Adrenal gland (tissue), 12 donors: Measurements from ENCODE around the gene AMPD1. TPM values are rescaled to one million over a fixed set of nuclear protein-coding genes. Genes with fewer than 3 reads are reported as not detected.

Experiments used
- DNase-seq, 7 donors: peaks; one replicate each; pipeline ENCODE4 v3.0.0-alpha.2; 2019 to 2020
- H3K27ac ChIP-seq, 5 donors: fragments of 200-600 bp; sonication (generic) in 4 of 5; 1 replicate in 3 of 5; 2 replicates in 2 of 5; pipeline versions ENCODE4 v1.5.1 to v1.8.0; 2016 to 2020; ENCODE audit warnings: mild to moderate bottlenecking in 1 of 5
- H3K27me3 ChIP-seq: fragments of 200-600 bp; 2 replicates; pipeline ENCODE4 v1.8.0; 2021
- H3K36me3 ChIP-seq, 2 donors: fragments of 200-600 bp; replicated peaks in 1 of 2; 1 replicate in 1 of 2; 2 replicates in 1 of 2; pipeline versions ENCODE4 v1.5.1 to v1.8.0; 2018 to 2022
- H3K4me1 ChIP-seq, 2 donors: fragments of 200-600 bp; replicated peaks in 1 of 2; 1 replicate in 1 of 2; 2 replicates in 1 of 2; pipeline versions ENCODE4 v1.5.1 to v1.8.0; 2018 to 2021
- H3K4me3 ChIP-seq, 4 donors: fragments of 200-600 bp; sonication (generic) in 3 of 4; one replicate each; pipeline ENCODE4 v1.5.1; 2016 to 2018
- H3K9me3 ChIP-seq, 3 donors: fragments of 200-600 bp; sonication (generic) in 1 of 3; replicated peaks in 1 of 3; 1 replicate in 2 of 3; 2 replicates in 1 of 3; pipeline versions ENCODE4 v1.5.1 to v1.8.0; 2016 to 2021
- POLR2A ChIP-seq, 2 donors: fragments of 450-650 bp; IDR thresholded peaks; one replicate each; pipeline ENCODE4 v1.6.1; 2017; ENCODE audit warnings: antibody characterized with exemption in 2 of 2, mild to moderate bottlenecking in 2 of 2, moderate library complexity in 1 of 2
- whole genome bisulfite sequencing, 4 donors: extraction: QIAGEN DNeasy Blood & Tissue Kit in 2 of 4; methylation state at CpG; one replicate each; pipeline versions ENCODE4 v1.1.5 to v1.1.7; 2013 to 2017; 5-methylcytosine and 5-hydroxymethylcytosine counted together
- intact Hi-C, 2 donors: fragments of 100-400 bp; cut with DNase I; formaldehyde crosslinking; loops; one replicate each; pipeline versions ENCODE4 v1.14.1 to v1.15.0; 2022 to 2023
- polyA plus RNA-seq, 3 donors: library from polyadenylated mRNA; stranded (reverse); fragments of 200-250 nt in 2 of 3; fragments of 350-450 nt in 1 of 3; fragmentation: Illumina TruSeq in 1 of 3; extraction: RNeasy Lipid Tissue Mini Kit (QIAGEN cat#74804) in 1 of 3; gene quantifications; one replicate each; pipeline ENCODE4 v1.2.3, GENCODE V29; 2013 to 2014
- total RNA-seq, 9 donors: library from RNA; depleted of rRNA in 4 of 9; stranded (reverse); fragments of >200 nt in 4 of 9; fragments of 120-200 nt in 1 of 9; fragmentation: NEBNext Ultra II Directional in 1 of 9; extraction: Animal tissue kit (Norgen Biotek cat#: 25700) in 1 of 9; gene quantifications; one replicate each; pipeline versions ENCODE4 v1.1.0 to v1.2.4, GENCODE V29; 2013 to 2023
- TF ChIP-seq, protein P1 (sequence below), 6 experiments: fragments of 450-650 bp in 4 of 6; fragments of 200-600 bp in 2 of 6; sonication (generic) in 1 of 6; IDR thresholded peaks; 1 replicate in 5 of 6; 2 replicates in 1 of 6; pipeline versions ENCODE4 v1.5.1 to v1.8.0; 2016 to 2021; ENCODE audit warnings: antibody characterized with exemption in 6 of 6, mild to moderate bottlenecking in 2 of 6, moderate library complexity in 1 of 6
- donor health status: healthy with polysubstance abuse.
- donor health status: Bipolar disorder and iron deficiency.
- donor health status: DM: yes; HTN: yes; CAD: no.
- donor health status: DM: no; HTN: no; CAD: no.
- donor health status: DM: no; HTN: no; CAD: no.
- donor health status: DM: yes; HTN: yes; CAD: no.

AMPD1 gene
- total and polyA plus RNA-seq, 12 donors = 0.24 to 0.29 TPM; not detected in 10

GRCh38 chr1:114712977-114713376 is 17.6 kb upstream of the AMPD1 start:
- no peak overlapping the region for H3K27ac ChIP-seq
- intact Hi-C loops = no loop called here
- WGBS, 4 donors = 83 to 93% (median 88%) methylated on average over 4 of the region's 4 CpGs
- no peaks in the 10 kb centered on the region for H3K9me3 ChIP-seq
- DNase-seq = no peak
- H3K4me1 ChIP-seq = peaks cover 8 to 17% of the 10 kb centered on the region in 2 donors
- H3K36me3 ChIP-seq = peaks cover 0 to 42% of the 10 kb centered on the region in 2 donors
- H3K27me3 ChIP-seq = no peaks in the 10 kb centered on the region
- TF ChIP-seq, protein P1, sequence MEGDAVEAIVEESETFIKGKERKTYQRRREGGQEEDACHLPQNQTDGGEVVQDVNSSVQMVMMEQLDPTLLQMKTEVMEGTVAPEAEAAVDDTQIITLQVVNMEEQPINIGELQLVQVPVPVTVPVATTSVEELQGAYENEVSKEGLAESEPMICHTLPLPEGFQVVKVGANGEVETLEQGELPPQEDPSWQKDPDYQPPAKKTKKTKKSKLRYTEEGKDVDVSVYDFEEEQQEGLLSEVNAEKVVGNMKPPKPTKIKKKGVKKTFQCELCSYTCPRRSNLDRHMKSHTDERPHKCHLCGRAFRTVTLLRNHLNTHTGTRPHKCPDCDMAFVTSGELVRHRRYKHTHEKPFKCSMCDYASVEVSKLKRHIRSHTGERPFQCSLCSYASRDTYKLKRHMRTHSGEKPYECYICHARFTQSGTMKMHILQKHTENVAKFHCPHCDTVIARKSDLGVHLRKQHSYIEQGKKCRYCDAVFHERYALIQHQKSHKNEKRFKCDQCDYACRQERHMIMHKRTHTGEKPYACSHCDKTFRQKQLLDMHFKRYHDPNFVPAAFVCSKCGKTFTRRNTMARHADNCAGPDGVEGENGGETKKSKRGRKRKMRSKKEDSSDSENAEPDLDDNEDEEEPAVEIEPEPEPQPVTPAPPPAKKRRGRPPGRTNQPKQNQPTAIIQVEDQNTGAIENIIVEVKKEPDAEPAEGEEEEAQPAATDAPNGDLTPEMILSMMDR (IDR thresholded peaks at IDR 0.05) = no peak
- no peak for TF ChIP-seq POLR2A (IDR thresholded peaks at IDR 0.05)
- no peak overlapping the region for H3K4me3 ChIP-seq

DNA sequence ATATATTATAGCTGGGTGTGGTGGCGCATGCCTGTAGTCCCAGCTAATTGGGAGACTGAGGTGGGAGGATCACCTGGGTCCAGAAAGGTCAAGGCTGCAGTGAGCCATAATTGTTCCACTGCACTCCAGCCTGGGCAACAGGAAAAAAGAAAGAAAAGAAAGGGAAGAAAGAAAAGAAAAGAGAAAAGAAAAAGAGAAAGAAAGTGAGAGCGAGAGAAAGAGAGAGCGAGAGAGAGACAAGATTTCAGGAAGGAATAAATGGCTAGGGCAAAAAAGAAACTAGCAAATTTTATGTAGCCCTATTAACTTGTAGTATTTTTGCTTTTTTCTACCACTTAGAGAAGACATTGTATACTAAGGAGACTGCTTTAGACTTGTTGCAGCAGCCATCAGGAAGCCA is 15.0 kb upstream of the AMPD1 start:
- Histone ChIP-seq H3K27me3 (no peaks in the 10 kb centered on the region), H3K9me3 (no peaks in the 10 kb centered on the region), H3K4me1 (peaks cover 3 to 10% of the 10 kb centered on the region in 2 donors), H3K27ac (no peak overlapping the region), H3K4me3 (no peak overlapping the region), H3K36me3 (peaks cover 0 to 61% of the 10 kb centered on the region in 2 donors)
- TF ChIP-seq, protein P1 (IDR thresholded peaks at IDR 0.05) = no peak
- no peak for TF ChIP-seq POLR2A (IDR thresholded peaks at IDR 0.05)
- DNase-seq = no peak
- intact Hi-C loops = no loop called here
- WGBS, 4 donors = 96 to 99% (median 97%) methylated on average over 3 of the region's 3 CpGs

- no peaks in the 10 kb centered on the region for H3K9me3 ChIP-seq
- H3K27ac ChIP-seq = no peak overlapping the region
- H3K4me3 ChIP-seq = no peak overlapping the region
- TF ChIP-seq, protein P1 (IDR thresholded peaks at IDR 0.05) = no peak
- no peak for TF ChIP-seq POLR2A (IDR thresholded peaks at IDR 0.05)
- H3K36me3 ChIP-seq = peaks cover 0 to 55% of the 10 kb centered on the region in 2 donors
- DNase-seq = no peak
- intact Hi-C loops = no loop called here
- 81 to 90% (median 84%) methylated on average over 2 of the region's 2 CpGs for WGBS, 4 donors
- no peaks in the 10 kb centered on the region for H3K27me3 ChIP-seq
- no peaks in the 10 kb centered on the region for H3K4me1 ChIP-seq
Observed at GRCh38 chr1:114707604-114708003, 12.3 kb upstream of the AMPD1 start.

GRCh38 chr1:114703242-114703641 is 7.9 kb upstream of the AMPD1 start:
- Histone ChIP-seq H3K9me3 (no peaks in the 10 kb centered on the region), H3K36me3 (peaks cover 0 to 30% of the 10 kb centered on the region in 2 donors), H3K4me1 (no peaks in the 10 kb centered on the region), H3K27ac (no peak overlapping the region), H3K27me3 (no peaks in the 10 kb centered on the region), H3K4me3 (no peak overlapping the region)
- WGBS, 4 donors = 93 to 98% (median 96%) methylated on average over 1 of the region's 1 CpG
- intact Hi-C loops = no loop called here
- TF ChIP-seq, protein P1 (IDR thresholded peaks at IDR 0.05) = no peak
- TF ChIP-seq POLR2A (IDR thresholded peaks at IDR 0.05) = no peak
- no peak for DNase-seq
